Measurements from ENCODE around the gene EEF1A2.

DNA sequence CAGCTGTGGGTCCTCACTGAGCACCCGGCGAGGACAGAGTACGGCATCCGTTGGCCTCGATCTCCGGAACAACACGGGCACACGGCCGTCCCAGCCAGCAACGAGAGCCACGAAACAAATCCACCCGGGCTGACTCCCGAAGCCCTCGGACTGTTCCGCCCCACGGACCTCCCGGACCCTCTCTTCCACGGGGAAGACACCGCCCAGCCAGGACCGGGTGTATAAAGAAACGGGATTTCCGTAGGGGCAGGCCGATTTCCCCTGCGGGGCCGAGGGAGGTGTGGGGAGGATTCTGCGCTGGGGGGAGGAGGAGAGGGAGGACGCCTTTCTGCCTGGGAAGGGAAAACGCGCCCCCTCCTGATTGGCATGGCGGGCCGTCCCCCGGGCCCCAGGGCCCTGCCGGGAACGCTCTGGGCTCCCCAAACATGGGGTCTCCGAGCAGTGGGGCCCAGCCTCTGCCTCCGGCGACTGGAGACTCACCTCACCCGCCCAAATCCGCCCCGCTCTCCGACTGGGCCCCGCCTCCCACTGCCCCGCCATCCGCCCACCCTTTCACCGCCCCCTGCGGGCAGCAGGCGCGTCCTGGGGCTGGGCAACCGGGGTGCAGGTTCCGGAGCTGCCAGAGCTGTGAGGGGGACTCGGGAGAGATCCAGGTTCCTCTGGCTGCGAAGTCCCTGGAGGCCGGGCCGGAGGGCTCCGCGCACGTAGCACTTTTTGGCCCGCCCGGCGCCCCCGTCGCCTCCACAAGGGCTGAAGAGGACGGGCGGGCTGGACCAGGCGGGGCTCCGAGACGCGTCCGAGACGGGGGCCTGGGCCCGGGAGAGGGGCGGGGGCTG, 21.0 kb upstream of the EEF1A2 start:
- TF ChIP-seq EZH2 (IDR thresholded peaks at IDR 0.05): no peak
- no peak for TF ChIP-seq POLR2AphosphoS5 (IDR thresholded peaks at IDR 0.05; ENCODE audit: borderline replicate concordance, low read depth, low read length)
- no peak for TF ChIP-seq FOXP2 (optimal IDR thresholded peaks at IDR 0.05; ENCODE audit: control extremely low read depth, extremely low read length, insufficient read depth)

Measured in SK-N-MC (cell line).